GM12878 (cell line): ENCODE data around the gene PRKG1. TPM values are rescaled to one million over a fixed set of nuclear protein-coding genes. Genes with fewer than 3 reads are reported as not detected.

Experiments used
- ATAC-seq: fragments of 200-7000 bp; cut with Tn5 transposase; 3 replicates; pipeline ENCODE4 v1.9.1; 2020; ENCODE audit warnings: mild to moderate bottlenecking, moderate library complexity
- BruUV-seq: library from RNA; stranded (reverse); fragments of 400-500 nt; replicated peaks from 2 replicates; lab custom pipeline; 2021; lab: Mats Ljungman, UMichigan
- CTCF ChIA-PET: fragments of 300-600 bp; sonication (Branson Sonifier 250); formaldehyde crosslinking; extraction: SDS; loops from one replicate; lab custom pipeline; 2021; ENCODE audit warnings: inconsistent platforms; lab: Yijun Ruan, JAX
- POLR2A ChIA-PET: fragments of 350-600 bp; formaldehyde crosslinking; extraction: SDS; loops from one replicate; lab custom pipeline; 2021; ENCODE audit warnings: inconsistent platforms; lab: Charles Lee
- RAD21 ChIA-PET: fragments of 300-600 bp; sonication (Branson Sonifier 250); formaldehyde crosslinking; loops from one replicate; lab custom pipeline; 2023; ENCODE audit warnings: antibody characterized with exemption; ENCODE audit not compliant: unreplicated experiment; lab: Charles Lee
- SMC1A ChIA-PET: fragments of 300-600 bp; sonication (Branson Sonifier 250); formaldehyde crosslinking; loops from one replicate; lab custom pipeline; 2023; ENCODE audit not compliant: unreplicated experiment, uncharacterized antibody; lab: Charles Lee
- DNase-seq: peaks from one replicate; pipeline ENCODE4 v3.0.0-alpha.2; 2011; ENCODE audit warnings: low read depth, low spot score
- FAIRE-seq: peaks from 3 replicates; lab custom pipeline; 2011; peaks lifted over from hg19 to GRCh38; lab: Jason Lieb, UNC
- H2AFZ ChIP-seq: 2 replicates; pipeline ENCODE4 v1.6.0; 2011; ENCODE audit warnings: low read depth, low read length, control low read depth; ENCODE audit not compliant: control insufficient read depth
- H3K27ac ChIP-seq: 2 replicates; pipeline ENCODE4 v1.5.1; 2011; ENCODE audit warnings: control low read depth; ENCODE audit not compliant: control insufficient read depth, insufficient read depth
- H3K27me3 ChIP-seq, 2 experiments: replicated peaks in 1 of 2; 2 replicates each; pipeline versions ENCODE4 v1.6.0 to v1.6.1; 2011; ENCODE audit warnings: low read length in 1 of 2; ENCODE audit not compliant: control insufficient read depth in 2 of 2, insufficient read depth in 2 of 2
- H3K36me3 ChIP-seq, 2 experiments: 2 replicates each; pipeline ENCODE4 v1.5.1; 2011; ENCODE audit warnings: low read length in 1 of 2; ENCODE audit not compliant: control insufficient read depth in 2 of 2, insufficient read depth in 2 of 2
- H3K4me1 ChIP-seq: 2 replicates; pipeline ENCODE4 v1.6.1; 2011; ENCODE audit warnings: mild to moderate bottlenecking, low read length, moderate library complexity, mixed read lengths; ENCODE audit not compliant: control insufficient read depth, insufficient read depth
- H3K4me2 ChIP-seq: 2 replicates; pipeline ENCODE4 v1.6.0; 2011; ENCODE audit warnings: control low read depth; ENCODE audit not compliant: control insufficient read depth, insufficient read depth
- H3K4me3 ChIP-seq: fragments of 200-600 bp; sonication (generic); 2 replicates; pipeline ENCODE4 v1.5.1; 2016
- H3K79me2 ChIP-seq: 2 replicates; pipeline ENCODE4 v1.6.0; 2011; ENCODE audit warnings: low read length; ENCODE audit not compliant: control insufficient read depth, insufficient read depth
- H3K9ac ChIP-seq: 2 replicates; pipeline ENCODE4 v1.8.0; 2011; ENCODE audit warnings: low read length, control low read depth, mixed read lengths; ENCODE audit not compliant: control insufficient read depth, insufficient read depth
- H3K9me3 ChIP-seq: replicated peaks from 3 replicates; pipeline ENCODE4 v1.5.1; 2011; ENCODE audit warnings: mild to moderate bottlenecking, low read length; ENCODE audit not compliant: control insufficient read depth, insufficient read depth
- H4K20me1 ChIP-seq: 2 replicates; pipeline ENCODE4 v1.6.0; 2011; ENCODE audit not compliant: control insufficient read depth, insufficient read depth
- ATF3 ChIP-seq: IDR thresholded peaks from 2 replicates; pipeline ENCODE4 v1.6.1; 2011; ENCODE audit warnings: low read depth, mild to moderate bottlenecking, low read length, moderate library complexity, borderline replicate concordance; ENCODE audit errors: extremely low read depth
- CHD1 ChIP-seq: IDR thresholded peaks from 2 replicates; pipeline ENCODE4 v1.6.1; 2012; ENCODE audit warnings: low read depth, low read length, improper control_type of control experiment
- E2F8 ChIP-seq: fragments of 450-650 bp; IDR thresholded peaks from 2 replicates; pipeline ENCODE4 v1.6.1; 2018; ENCODE audit warnings: mild to moderate bottlenecking, low read depth, moderate library complexity; ENCODE audit not compliant: partially characterized antibody
- IKZF2 ChIP-seq, 2 experiments: fragments of 450-650 bp; IDR thresholded peaks; 2 replicates each; pipeline ENCODE4 v1.6.1; 2017; ENCODE audit warnings: mild to moderate bottlenecking in 2 of 2, moderate library complexity in 2 of 2
- JUND ChIP-seq: IDR thresholded peaks from 2 replicates; pipeline ENCODE4 v1.6.1; 2012; ENCODE audit warnings: low read depth, mild to moderate bottlenecking, low read length, improper control_type of control experiment, moderate library complexity
- MTA3 ChIP-seq: IDR thresholded peaks from 2 replicates; pipeline ENCODE4 v1.6.1; 2012; ENCODE audit warnings: low read length, inconsistent platforms, borderline replicate concordance
- NFYB ChIP-seq: IDR thresholded peaks from 2 replicates; pipeline ENCODE4 v1.6.1; 2011; ENCODE audit warnings: low read depth, mild to moderate bottlenecking, low read length, improper control_type of control experiment, moderate library complexity; ENCODE audit not compliant: insufficient read depth
- RELB ChIP-seq: fragments of 450-650 bp; IDR thresholded peaks from 2 replicates; pipeline ENCODE4 v1.6.1; 2017; ENCODE audit warnings: low read depth, mild to moderate bottlenecking, moderate library complexity
- REST ChIP-seq: IDR thresholded peaks from 2 replicates; pipeline ENCODE4 v1.6.1; 2012; ENCODE audit warnings: mild to moderate bottlenecking, low read depth, low read length
- SIN3A ChIP-seq: IDR thresholded peaks from 2 replicates; pipeline ENCODE4 v1.6.1; 2012; ENCODE audit warnings: low read depth, low read length, improper control_type of control experiment
- SP1 ChIP-seq: IDR thresholded peaks from one replicate; pipeline ENCODE4 v1.6.1; 2011; ENCODE audit warnings: low read depth, low read length
- YBX1 ChIP-seq: fragments of 450-650 bp; IDR thresholded peaks from 2 replicates; pipeline ENCODE4 v1.6.1; 2016; ENCODE audit warnings: antibody characterized with exemption
- whole genome bisulfite sequencing: methylation state at CpG from one replicate; pipeline ENCODE4 v1.1.6; 2016; ENCODE audit warnings: low lambda C conversion rate; ENCODE audit not compliant: insufficient replicate concordance, insufficient coverage; ENCODE audit errors: missing lambda C conversion rate; 5-methylcytosine and 5-hydroxymethylcytosine counted together
- in situ Hi-C: fragments of 300-500 bp; cut with MboI; formaldehyde crosslinking; loops from 9 replicates; pipeline ENCODE4 v1.14.3; 2018; ENCODE audit warnings: mixed read lengths
- intact Hi-C: fragments of 100-400 bp; cut with micrococcal nuclease; formaldehyde crosslinking; loops from one replicate; pipeline ENCODE4 v1.14.2; 2022; ENCODE audit not compliant: unreplicated experiment
- polyA plus RNA-seq, 11 experiments: library from polyadenylated mRNA; depleted of rRNA in 4 of 11; unstranded in 6 of 11; stranded (reverse) in 5 of 11; fragments of >200 nt; fragmentation: Nextera tagmentation in 4 of 11; fragmentation: Illumina TruSeq in 1 of 11; extraction: Ambion mirVana in 4 of 11; extraction: Trizol in 1 of 11; gene quantifications; 1 replicate in 1 of 11; 2 replicates in 10 of 11; pipeline versions ENCODE4 v1.2.1 to v1.2.3, GENCODE V29; 2011 to 2016; ENCODE audit warnings: inconsistent platforms in 2 of 11, missing spikeins in 2 of 11, low read depth in 1 of 11
- total RNA-seq, 4 experiments: library from RNA; depleted of rRNA in 3 of 4; stranded (reverse); fragments of >200 nt in 3 of 4; fragmentation: Illumina TruSeq in 1 of 4; extraction: Trizol in 1 of 4; gene quantifications; 2 replicates each; pipeline versions ENCODE4 v1.2.1 to v1.2.3, GENCODE V29; 2013 to 2021

PRKG1 gene
- total and polyA plus RNA-seq, 10 of the 15 experiments (the other 5 are each of a cell fraction or from before 2014, with no cell fraction given): 0.04 to 0.05 TPM; not detected in 8

GRCh38 chr10:51369903-51370302, 295.6 kb downstream of the PRKG1 start:
- WGBS: 2% methylated on average over 2 of the region's 2 CpGs
- no peak overlapping the region for H3K27ac ChIP-seq

More at GRCh38 chr10:51369903-51370302, 295.6 kb downstream of the PRKG1 start:
- TF ChIP-seq MTA3 (no peak), RELB (no peak), ATF3 (no peak), E2F8 (no peak), YBX1 (no peak), NFYB (no peak), SIN3A (no peak), REST (no peak), JUND (no peak), IKZF2 (IDR thresholded peaks at IDR 0.05) (no peak), SP1 (no peak), CHD1 (no peak)
- TF ChIP-seq, all 136 proteins: peak for 0
- BruUV-seq: no TSS peak
- Histone ChIP-seq H3K4me3 (no peak overlapping the region), H3K9ac (no peak overlapping the region), H3K36me3 (no peaks in the 10 kb centered on the region), H3K79me2 (no peaks in the 10 kb centered on the region), H3K4me1 (no peaks in the 10 kb centered on the region), H3K27me3 (no peaks in the 10 kb centered on the region), H3K4me2 (no peak overlapping the region), H4K20me1 (no peaks in the 10 kb centered on the region), H3K9me3 (no peaks in the 10 kb centered on the region), H2AFZ (no peak overlapping the region)
- intact Hi-C loops: no loop called here
- POLR2A ChIA-PET: no interaction called here
- ATAC-seq (no peak), FAIRE-seq (no peak), DNase-seq (no peak)
- CTCF ChIA-PET: interaction anchor here (0.8 to 2.8 kb wide), 2 partner anchors 9 to 19 kb away, joined by 4 to 13 read pairs; no protein-coding TSS in a partner anchor
- in situ Hi-C loops: no loop called here
- RAD21 ChIA-PET: no interaction called here
- SMC1A ChIA-PET: no interaction called here
